Neural cell (in vitro differentiated cells): ENCODE measurements around the gene IRS2. TPM values are rescaled to one million over a fixed set of nuclear protein-coding genes. Genes with fewer than 3 reads are reported as not detected.

ENCODE experiments used
- H2AFZ ChIP-seq: fragments of 200-600, 300-800 bp; sonication (generic), shearing (Covaris generic); 2 replicates; pipeline ENCODE4 v1.6.0; 2014; ENCODE audit warnings: low read depth, mild to moderate bottlenecking, antibody characterized with exemption, low read length, moderate library complexity
- H3F3A ChIP-seq: fragments of 200-600 bp; shearing (Covaris generic); 2 replicates; pipeline ENCODE4 v1.6.1; 2016; ENCODE audit warnings: mild to moderate bottlenecking, moderate library complexity, mixed read lengths, antibody characterized with exemption, low read length; ENCODE audit not compliant: insufficient read depth, poor library complexity, severe bottlenecking
- H3K27ac ChIP-seq: fragments of 200-600, 300-800 bp; sonication (generic), shearing (Covaris generic); 2 replicates; pipeline ENCODE4 v1.5.1; 2014; ENCODE audit warnings: mild to moderate bottlenecking, low read length, moderate library complexity
- H3K27me3 ChIP-seq: fragments of 300-800, 200-600 bp; sonication (generic), shearing (Covaris generic); 2 replicates; pipeline ENCODE4 v1.6.0; 2014; ENCODE audit warnings: mild to moderate bottlenecking, low read depth, low read length, moderate library complexity; ENCODE audit not compliant: insufficient read depth
- H3K36me3 ChIP-seq: fragments of 300-800, 200-600 bp; sonication (generic), shearing (Covaris generic); 2 replicates; pipeline ENCODE4 v1.5.1; 2014; ENCODE audit warnings: mild to moderate bottlenecking, antibody characterized with exemption, low read length, moderate library complexity; ENCODE audit not compliant: insufficient read depth
- H3K4me2 ChIP-seq: fragments of 300-800, 200-600 bp; sonication (generic), shearing (Covaris generic); 2 replicates; pipeline ENCODE4 v1.6.0; 2014; ENCODE audit warnings: mild to moderate bottlenecking, low read length
- H3K4me3 ChIP-seq: fragments of 300-800, 200-600 bp; sonication (generic), shearing (Covaris generic); 2 replicates; pipeline ENCODE4 v1.5.1; 2014; ENCODE audit warnings: mild to moderate bottlenecking, low read length, moderate library complexity
- H3K79me2 ChIP-seq: fragments of 200-600 bp; shearing (Covaris generic); replicated peaks from 2 replicates; pipeline ENCODE4 v1.6.0; 2014; ENCODE audit warnings: mild to moderate bottlenecking, low read length, moderate library complexity; ENCODE audit not compliant: insufficient read depth
- H3K9ac ChIP-seq: fragments of 300-800, 200-600 bp; sonication (generic), shearing (Covaris generic); 2 replicates; pipeline ENCODE4 v1.6.1; 2016; ENCODE audit warnings: mild to moderate bottlenecking, low read length, mixed read lengths
- H3K9me2 ChIP-seq: fragments of 200-600 bp; shearing (Covaris generic); 2 replicates; pipeline ENCODE4 v1.6.1; 2016; ENCODE audit warnings: mild to moderate bottlenecking, low read length, mixed read lengths; ENCODE audit not compliant: insufficient read depth
- H3K9me3 ChIP-seq: fragments of 200-600, 300-800 bp; sonication (generic), shearing (Covaris generic); 2 replicates; pipeline ENCODE4 v1.6.1; 2016; ENCODE audit warnings: mild to moderate bottlenecking, mixed run types, low read length, moderate library complexity, mixed read lengths
- H4K20me1 ChIP-seq: fragments of 200-600 bp; shearing (Covaris generic); 2 replicates; pipeline ENCODE4 v1.6.1; 2016; ENCODE audit warnings: mild to moderate bottlenecking, mixed run types; ENCODE audit not compliant: insufficient read depth
- CTCF ChIP-seq: fragments of 450-650 bp; IDR thresholded peaks from 2 replicates; pipeline ENCODE4 v1.5.1; 2014; ENCODE audit warnings: antibody characterized with exemption, mild to moderate bottlenecking, moderate library complexity; ENCODE audit not compliant: poor library complexity, severe bottlenecking
- EP300 ChIP-seq: fragments of 450-650 bp; conservative IDR thresholded peaks from 2 replicates; pipeline ENCODE4 v1.6.1; 2014; ENCODE audit warnings: antibody characterized with exemption, mild to moderate bottlenecking, moderate library complexity; ENCODE audit not compliant: poor library complexity, severe bottlenecking
- EZH2 ChIP-seq: fragments of 200-600, 300-800 bp; shearing (Covaris generic), sonication (generic); IDR thresholded peaks from 2 replicates; pipeline ENCODE4 v1.6.1; 2014; ENCODE audit warnings: antibody characterized with exemption, low read length, borderline replicate concordance, mild to moderate bottlenecking; ENCODE audit not compliant: insufficient read depth, poor library complexity, severe bottlenecking
- MXI1 ChIP-seq: fragments of 450-650 bp; conservative IDR thresholded peaks from 2 replicates; pipeline ENCODE4 v1.6.1; 2014; ENCODE audit warnings: antibody characterized with exemption, mild to moderate bottlenecking; ENCODE audit not compliant: poor library complexity, severe bottlenecking
- POLR2AphosphoS5 ChIP-seq: IDR thresholded peaks from 2 replicates; pipeline ENCODE4 v1.6.1; 2012
- RAD21 ChIP-seq: fragments of 450-650 bp; conservative IDR thresholded peaks from 2 replicates; pipeline ENCODE4 v1.6.1; 2014; ENCODE audit warnings: antibody characterized with exemption, mild to moderate bottlenecking, moderate library complexity
- REST ChIP-seq: IDR thresholded peaks from 2 replicates; pipeline ENCODE4 v1.6.1; 2012; ENCODE audit warnings: borderline replicate concordance
- SMC3 ChIP-seq: fragments of 450-650 bp; conservative IDR thresholded peaks from 2 replicates; pipeline ENCODE4 v1.6.1; 2014; ENCODE audit warnings: antibody characterized with exemption, mild to moderate bottlenecking, moderate library complexity; ENCODE audit not compliant: poor library complexity
- TAF1 ChIP-seq: IDR thresholded peaks from 2 replicates; pipeline ENCODE4 v1.6.1; 2012; ENCODE audit warnings: low read depth
- polyA plus RNA-seq: library from polyadenylated mRNA; depleted of rRNA; stranded (reverse); fragments of >200 nt; gene quantifications from 2 replicates; pipeline ENCODE4 v1.2.3, GENCODE V29; 2014

IRS2 gene
- polyA plus RNA-seq, 1 donor from 2014 or later, result 7.1 TPM

GRCh38 chr13:109816112-109816807 lies 29.9 kb upstream of the IRS2 start:
- H3K27me3 ChIP-seq, result no peaks in the 10 kb centered on the region
- H3K9me2 ChIP-seq, result no peaks in the 10 kb centered on the region
- no peak for TF ChIP-seq TAF1
- peak; percentile 26 for TF ChIP-seq REST
- TF ChIP-seq MXI1, result no peak
- no peak for TF ChIP-seq EZH2
- TF ChIP-seq POLR2AphosphoS5, result peak; percentile 37
- no peak for TF ChIP-seq SMC3
- no peak for TF ChIP-seq CTCF
- peak; percentile 52 for TF ChIP-seq EP300
- TF ChIP-seq RAD21, result no peak
- H3K4me2 ChIP-seq, result no peak overlapping the region
- H4K20me1 ChIP-seq, result no peaks in the 10 kb centered on the region
- no peak overlapping the region for H3K9ac ChIP-seq
- H3K4me3 ChIP-seq, result no peak overlapping the region
- H3K79me2 ChIP-seq, result no peaks in the 10 kb centered on the region
- H2AFZ ChIP-seq, result no peak overlapping the region
- no peaks in the 10 kb centered on the region for H3K9me3 ChIP-seq
- no peak overlapping the region for H3K27ac ChIP-seq
- no peaks in the 10 kb centered on the region for H3K36me3 ChIP-seq
- no peaks in the 10 kb centered on the region for H3F3A ChIP-seq

GRCh38 chr13:109815651-109816050 lies 29.3 kb upstream of the IRS2 start:
- Histone ChIP-seq H3K4me3 (no peak overlapping the region), H3K79me2 (no peaks in the 10 kb centered on the region), H2AFZ (no peak overlapping the region), H3K27ac (no peak overlapping the region), H4K20me1 (no peaks in the 10 kb centered on the region), H3K9me2 (no peaks in the 10 kb centered on the region), H3K9me3 (no peaks in the 10 kb centered on the region), H3K4me2 (no peak overlapping the region), H3K27me3 (no peaks in the 10 kb centered on the region), H3F3A (no peaks in the 10 kb centered on the region), H3K36me3 (no peaks in the 10 kb centered on the region), H3K9ac (no peak overlapping the region)
- TF ChIP-seq EP300 (no peak), EZH2 (no peak), TAF1 (no peak), REST (no peak), CTCF (no peak), SMC3 (no peak), MXI1 (no peak), RAD21 (no peak), POLR2AphosphoS5 (no peak)
